Measurements from ENCODE around the gene C1orf159. TPM values are rescaled to one million over a fixed set of nuclear protein-coding genes. Genes with fewer than 3 reads are reported as not detected.
A peak's percentile ranks its signal among the peaks of the same experiment; 100 is the strongest.

Gene C1orf159
- total and polyA plus RNA-seq, 2 donors (not counting 1 experiment from before 2014, with no cell fraction given): 23.0 to 25.6 TPM

GRCh38 chr1:1060281-1061000 lies 55.4 kb downstream of the C1orf159 start:
- Histone ChIP-seq H2AFZ (ENCODE audit: insufficient read depth, low read depth, low read length, poor library complexity, severe bottlenecking) (no peak overlapping the region), H3K27ac (ENCODE audit: low read length in 2 of 2) (no peak overlapping the region), H3K79me2 (ENCODE audit: control insufficient read depth, insufficient read depth, low read length) (no peaks in the 10 kb centered on the region), H3K27me3 (replicated peaks in 1 of 4; ENCODE audit: control extremely low read depth in 1 of 4, control insufficient read depth in 3 of 4, insufficient read depth in 4 of 4, low read length in 3 of 4) (peaks cover 0 to 64% (median 30%) of the 10 kb centered on the region in 4 experiments), H3K4me1 (ENCODE audit: control insufficient read depth in 2 of 2, insufficient read depth in 2 of 2, low read length in 2 of 2) (peaks cover 38 to 44% of the 10 kb centered on the region in 2 donors), H3K9me3 (ENCODE audit: control extremely low read depth in 1 of 3, control insufficient read depth in 2 of 3, insufficient read depth in 1 of 3, low read length in 2 of 3) (peaks cover 0 to 22% (median 0%) of the 10 kb centered on the region in 3 donors), H4K20me1 (ENCODE audit: control insufficient read depth, insufficient read depth, low read length, poor library complexity, severe bottlenecking) (no peaks in the 10 kb centered on the region), H3K9ac (ENCODE audit: low read length) (no peak overlapping the region), H3K4me2 (replicated peaks; ENCODE audit: low read depth, low read length, poor library complexity, severe bottlenecking) (peak overlapping the region; percentile 95), H3K36me3 (replicated peaks in 1 of 2; ENCODE audit: control extremely low read depth in 1 of 2, control insufficient read depth in 1 of 2, extremely low read depth in 1 of 2, insufficient read depth in 2 of 2, low read length in 1 of 2) (no peaks in the 10 kb centered on the region), H3K4me3 (ENCODE audit: control extremely low read depth in 1 of 5, extremely low read depth in 1 of 5, insufficient read depth in 1 of 5, low read depth in 2 of 5, low read length in 4 of 5) (no peak overlapping the region)
- ChIA-PET CTCF (interaction anchor here (1.2 to 2.0 kb wide), 3 partner anchors 20 to 27 kb away, joined by 5 to 7 read pairs (median 6); no protein-coding TSS in a partner anchor), POLR2A (interaction anchor here (0.9 to 1.4 kb wide), 2 partner anchors 22 to 62 kb away, joined by 4 read pairs; no protein-coding TSS in a partner anchor)
- no peaks in the 10 kb centered on the region for H3K9me3 Mint-ChIP-seq (ENCODE audit: insufficient read depth)
- no peak for ATAC-seq (ENCODE audit: low read depth)
- peaks cover 22% of the 10 kb centered on the region for H3K4me1 Mint-ChIP-seq
- H3K27ac Mint-ChIP-seq: no peak overlapping the region
- peaks cover 7% of the 10 kb centered on the region for H3K27me3 Mint-ChIP-seq
- TF ChIP-seq EZH2 (IDR thresholded peaks at IDR 0.05; ENCODE audit: borderline replicate concordance, insufficient read depth, low read depth, low read length, poor library complexity, severe bottlenecking) (no peak), CTCF (IDR thresholded peaks at IDR 0.05) (no peak)
- intact Hi-C loops (cut with micrococcal nuclease): loop anchor here (10.0 kb wide), 1 partner anchor 46 kb away; the partner anchor contains the start of gene ISG15
- DNase-seq: no peak
- peak overlapping the region; percentile 76 for H3K4me3 Mint-ChIP-seq
- 53% methylated on average over 28 of the region's 38 CpGs for WGBS (ENCODE audit: insufficient coverage)
